CD4-positive, alpha-beta T cell treated with Interleukin-15 for 4 hours (primary cell): ENCODE results near the gene TMEM255B.

Source experiments
- DNase-seq: peaks from one replicate; pipeline ENCODE4 v3.0.0-alpha.2; 2020; ENCODE audit warnings: low spot score

The TMEM255B gene

DNA sequence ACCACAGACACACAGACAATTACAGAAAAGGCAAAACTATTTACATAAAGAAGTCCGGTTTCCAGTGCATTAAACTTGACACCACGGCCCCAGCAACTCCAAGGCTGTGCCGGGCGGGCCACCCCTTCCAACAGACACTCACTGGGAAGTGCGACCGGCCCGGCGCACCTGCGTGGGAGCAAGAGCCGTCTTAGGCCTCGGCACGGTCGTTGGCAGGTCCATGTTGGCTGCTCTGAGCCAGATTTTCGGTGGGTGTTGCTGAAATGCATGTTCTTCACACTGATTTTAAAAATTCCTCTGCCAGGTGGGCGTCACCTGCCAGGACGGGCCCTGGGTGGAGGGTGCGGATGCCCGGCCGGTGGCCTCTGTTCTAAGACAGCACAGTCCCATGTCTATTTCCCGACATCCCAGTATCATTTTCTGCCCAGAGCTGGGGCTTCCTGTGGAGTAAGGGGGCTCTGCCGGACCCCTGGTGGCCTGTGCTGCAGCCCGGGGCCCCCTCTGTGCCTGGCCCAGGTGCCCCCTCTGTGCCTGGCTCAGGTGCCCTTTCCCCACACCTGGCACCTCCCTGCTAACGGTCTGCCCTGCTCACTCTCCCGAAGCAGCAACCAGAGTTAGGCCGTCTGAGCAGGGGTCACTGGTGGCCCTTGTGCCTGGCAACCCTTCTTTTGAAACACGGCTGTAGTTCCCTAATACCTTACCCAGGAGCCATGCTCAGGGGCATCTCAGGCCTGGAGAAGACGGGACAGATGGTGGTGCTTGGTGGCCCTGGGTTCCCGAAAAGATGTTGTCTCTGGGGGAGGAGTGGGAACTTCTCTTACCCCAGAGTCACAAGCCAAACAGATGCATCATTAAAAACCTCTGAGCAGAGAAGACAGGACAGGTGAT lies 9.2 kb downstream of the TMEM255B start:
- no peak for DNase-seq

DNA sequence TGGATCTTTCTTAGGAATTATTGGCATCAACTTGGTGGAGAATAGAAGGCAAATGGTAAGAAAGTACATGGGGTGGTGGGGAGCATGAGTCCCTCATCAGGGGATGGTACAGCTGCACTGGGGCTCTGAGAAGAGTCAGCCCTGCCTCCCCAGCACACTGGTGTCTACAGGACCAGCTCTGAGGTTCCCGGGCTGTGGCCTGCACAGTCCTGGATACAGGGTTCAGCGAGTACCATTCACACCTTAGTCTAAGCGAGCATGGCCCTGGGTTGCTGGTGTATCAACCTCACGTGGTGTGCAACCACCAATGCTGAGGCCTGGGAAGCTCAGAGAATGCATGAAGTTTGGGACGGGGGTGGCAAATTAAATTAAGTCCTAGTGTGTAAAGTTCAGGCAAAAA lies 10.1 kb downstream of the TMEM255B start:
- DNase-seq = no peak

DNA sequence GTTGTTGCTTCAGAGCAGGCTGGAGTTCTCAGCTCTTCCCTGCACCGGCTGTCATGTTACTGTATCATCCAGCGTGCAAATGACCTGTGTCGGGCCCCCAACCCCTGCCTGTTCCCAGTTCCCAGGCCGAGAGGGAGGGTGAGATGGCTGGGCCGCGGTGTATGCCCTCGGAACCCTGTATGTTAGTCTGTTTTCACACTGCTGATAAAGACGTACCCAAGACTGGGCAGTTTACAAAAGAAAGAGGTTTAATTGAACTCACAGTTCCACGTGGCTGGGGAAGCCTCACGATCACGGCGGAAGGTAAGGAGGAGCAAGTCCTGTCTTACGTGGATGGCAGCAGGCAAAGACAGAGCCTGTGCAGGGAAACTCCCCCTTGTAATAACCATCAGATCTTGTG lies 10.9 kb downstream of the TMEM255B start:
- DNase-seq = no peak

DNA sequence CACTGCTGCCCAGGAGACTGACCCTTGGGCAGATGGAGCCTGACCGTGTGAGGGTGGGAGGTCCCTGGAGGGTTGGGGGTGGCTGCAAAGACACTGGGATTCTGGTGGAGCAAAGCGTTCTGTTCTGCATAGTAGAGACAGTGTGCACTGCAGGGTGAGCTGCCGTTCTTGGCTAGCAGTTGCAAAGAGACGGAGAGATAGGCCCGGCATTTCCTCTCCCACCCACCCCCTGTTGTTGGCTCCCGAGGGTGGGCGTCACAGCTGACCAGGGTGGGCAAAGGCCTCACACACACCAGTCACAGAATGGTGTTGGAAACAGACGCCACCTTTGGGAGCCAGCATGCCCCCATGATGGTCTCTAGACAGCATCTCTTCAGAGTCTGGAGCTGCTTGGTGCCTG lies 11.4 kb downstream of the TMEM255B start:
- no peak for DNase-seq

DNA sequence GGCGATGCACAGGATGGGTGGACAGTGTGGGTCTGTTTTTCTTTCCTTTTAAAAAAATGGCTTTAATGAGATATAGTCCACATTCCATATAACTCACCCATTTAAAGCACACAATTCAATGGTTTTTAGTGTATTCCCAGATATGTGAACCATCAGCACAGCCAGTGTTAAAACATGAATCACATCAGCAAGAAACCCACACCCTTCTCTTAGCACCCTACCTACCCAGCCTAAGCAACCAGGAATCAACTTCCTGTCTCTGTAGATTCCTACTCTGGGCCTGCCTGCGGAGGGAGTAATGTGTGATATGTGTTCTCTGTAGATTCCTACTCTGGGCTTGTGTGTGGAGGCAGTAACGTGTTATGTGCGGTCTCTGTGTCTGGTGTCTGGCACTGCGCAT lies 11.9 kb downstream of the TMEM255B start:
- no peak for DNase-seq

DNA sequence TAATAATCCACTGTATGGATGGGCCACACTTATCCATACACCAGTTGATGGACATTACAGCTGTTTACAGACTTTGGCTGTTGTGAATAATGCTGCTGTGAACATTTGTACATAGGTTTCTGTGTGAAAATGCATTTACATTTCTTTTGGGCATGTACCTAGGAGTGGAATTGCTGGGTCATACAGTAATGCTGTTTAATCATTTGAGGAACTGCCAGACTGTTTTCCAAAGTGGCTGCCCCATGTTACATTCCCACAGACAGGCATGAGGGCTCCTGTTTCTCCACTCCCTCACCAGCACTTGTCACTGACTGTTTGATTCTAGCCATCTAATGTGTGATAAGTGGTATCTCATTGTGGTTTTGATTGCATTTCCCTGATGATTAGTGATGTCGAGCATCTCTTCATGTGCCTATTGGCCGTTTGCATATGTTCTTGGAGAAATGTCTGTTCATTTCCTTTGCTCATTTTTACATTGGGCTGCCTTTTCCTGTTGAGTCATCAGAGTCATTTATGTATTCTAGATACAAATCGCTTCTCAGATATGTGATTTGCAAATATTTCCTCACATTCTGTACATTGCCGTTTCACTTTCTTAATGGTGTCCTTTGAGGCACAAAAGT lies 12.8 kb downstream of the TMEM255B start:
- peak; percentile 7 for DNase-seq

DNA sequence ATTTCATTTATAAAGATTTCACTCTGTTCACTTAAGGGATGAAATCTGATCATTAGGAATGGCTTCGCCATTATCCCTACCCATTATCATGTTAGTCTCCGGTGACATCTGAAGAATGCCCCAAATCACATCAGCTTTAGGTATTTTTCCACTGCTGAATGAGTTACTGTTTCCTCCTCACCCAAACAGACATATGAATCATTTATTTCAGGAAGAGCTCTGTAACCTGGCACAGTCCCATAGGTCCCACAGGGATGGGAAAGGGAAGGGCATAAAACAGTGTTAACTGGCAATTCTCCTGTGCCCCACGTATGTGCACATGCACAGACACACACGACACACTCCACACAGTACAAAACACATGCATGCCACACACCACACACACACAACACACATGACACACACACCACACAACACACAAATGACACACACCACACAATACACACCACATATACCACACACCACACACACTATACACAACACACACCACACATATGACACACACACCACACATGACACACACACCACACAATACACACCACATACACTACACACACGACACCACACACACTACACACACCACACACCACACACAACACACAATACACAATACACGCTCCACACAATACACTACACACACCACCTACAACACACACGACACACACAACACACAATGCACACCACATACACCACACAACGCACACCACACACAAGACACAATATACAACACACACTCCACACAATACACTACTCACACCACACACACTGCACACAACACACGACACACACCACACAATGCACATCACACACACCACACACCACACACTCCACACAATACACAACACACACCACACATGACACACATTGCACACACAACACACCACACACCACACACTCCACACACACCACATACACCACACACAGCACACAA lies 15.4 kb downstream of the TMEM255B start:
- DNase-seq = no peak

DNA sequence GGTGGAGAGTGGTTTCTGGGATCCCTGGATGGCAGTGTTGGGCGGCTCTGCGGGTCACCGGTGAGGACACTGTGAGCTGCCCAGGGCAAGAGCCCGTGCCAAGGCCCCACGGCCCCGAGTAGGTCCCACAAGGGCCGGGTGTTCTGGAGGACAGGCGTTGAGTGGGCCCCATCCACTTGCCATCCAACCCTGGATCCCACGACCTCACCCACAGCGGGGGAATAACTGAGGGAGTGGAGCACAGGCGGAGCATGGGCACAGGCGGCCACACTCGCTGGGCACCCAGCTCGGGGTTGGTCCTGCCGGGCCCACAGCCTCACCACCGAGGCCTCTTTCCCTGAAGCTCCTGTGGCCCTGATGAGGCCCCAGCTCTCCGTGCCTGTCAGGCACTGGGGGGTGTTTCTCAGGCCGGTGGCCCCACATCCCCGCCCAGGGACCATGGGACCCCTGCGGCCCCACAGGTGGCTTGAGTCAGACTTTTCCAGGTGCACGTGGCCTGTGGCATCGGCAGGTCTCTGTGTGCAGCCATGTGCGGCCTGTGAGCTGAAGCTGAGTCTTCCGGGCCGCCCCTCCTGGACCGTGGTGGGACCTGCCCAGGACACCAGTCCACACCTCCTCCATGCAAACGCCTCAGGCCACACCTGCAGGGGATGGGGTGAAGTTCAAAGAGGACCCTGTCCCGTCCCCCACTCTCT lies 16.6 kb downstream of the TMEM255B start:
- DNase-seq = no peak

DNA sequence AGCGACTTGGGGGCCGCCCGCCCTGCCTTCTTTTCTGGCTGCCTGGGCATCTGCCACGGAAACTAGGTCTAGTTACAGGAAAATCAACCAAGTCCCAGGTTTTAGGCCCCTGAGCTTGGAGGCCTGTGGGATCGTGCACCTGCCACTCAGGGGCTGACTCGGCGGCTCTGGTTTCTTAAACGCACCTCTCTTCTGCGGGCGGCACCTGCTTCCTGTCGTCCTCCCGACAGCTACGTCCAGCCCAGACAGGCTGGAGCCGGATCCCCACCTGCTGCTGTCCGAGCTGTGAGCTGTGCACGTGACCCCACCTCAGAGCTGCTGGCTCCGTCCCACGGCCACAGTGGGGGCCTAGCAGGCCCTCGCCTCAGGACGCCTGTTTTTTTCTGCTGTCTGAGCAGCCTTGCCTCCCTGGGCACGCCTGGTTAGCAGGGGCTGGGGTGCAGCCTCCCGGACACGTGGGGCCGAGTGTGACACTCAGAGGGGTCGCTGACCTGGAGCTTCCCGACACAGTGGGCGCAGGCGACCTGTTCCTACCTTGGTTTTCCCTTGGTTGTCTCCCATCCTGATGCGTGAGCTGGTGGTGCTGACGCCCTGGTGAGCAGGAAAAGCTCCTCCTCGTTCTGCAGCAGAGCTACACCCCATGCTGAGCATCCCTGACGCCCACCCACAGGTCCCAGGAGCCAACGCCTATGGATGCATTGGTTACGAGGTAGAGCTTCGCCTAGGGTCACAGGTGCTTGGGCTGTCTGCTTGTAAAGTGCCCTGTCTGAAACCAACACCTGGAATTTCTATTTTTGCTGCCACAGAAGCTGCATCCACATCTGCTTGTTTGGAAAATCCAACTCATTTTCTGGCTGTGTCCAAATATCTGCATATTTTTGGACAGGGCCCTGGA lies 17.5 kb downstream of the TMEM255B start:
- DNase-seq = no peak

DNA sequence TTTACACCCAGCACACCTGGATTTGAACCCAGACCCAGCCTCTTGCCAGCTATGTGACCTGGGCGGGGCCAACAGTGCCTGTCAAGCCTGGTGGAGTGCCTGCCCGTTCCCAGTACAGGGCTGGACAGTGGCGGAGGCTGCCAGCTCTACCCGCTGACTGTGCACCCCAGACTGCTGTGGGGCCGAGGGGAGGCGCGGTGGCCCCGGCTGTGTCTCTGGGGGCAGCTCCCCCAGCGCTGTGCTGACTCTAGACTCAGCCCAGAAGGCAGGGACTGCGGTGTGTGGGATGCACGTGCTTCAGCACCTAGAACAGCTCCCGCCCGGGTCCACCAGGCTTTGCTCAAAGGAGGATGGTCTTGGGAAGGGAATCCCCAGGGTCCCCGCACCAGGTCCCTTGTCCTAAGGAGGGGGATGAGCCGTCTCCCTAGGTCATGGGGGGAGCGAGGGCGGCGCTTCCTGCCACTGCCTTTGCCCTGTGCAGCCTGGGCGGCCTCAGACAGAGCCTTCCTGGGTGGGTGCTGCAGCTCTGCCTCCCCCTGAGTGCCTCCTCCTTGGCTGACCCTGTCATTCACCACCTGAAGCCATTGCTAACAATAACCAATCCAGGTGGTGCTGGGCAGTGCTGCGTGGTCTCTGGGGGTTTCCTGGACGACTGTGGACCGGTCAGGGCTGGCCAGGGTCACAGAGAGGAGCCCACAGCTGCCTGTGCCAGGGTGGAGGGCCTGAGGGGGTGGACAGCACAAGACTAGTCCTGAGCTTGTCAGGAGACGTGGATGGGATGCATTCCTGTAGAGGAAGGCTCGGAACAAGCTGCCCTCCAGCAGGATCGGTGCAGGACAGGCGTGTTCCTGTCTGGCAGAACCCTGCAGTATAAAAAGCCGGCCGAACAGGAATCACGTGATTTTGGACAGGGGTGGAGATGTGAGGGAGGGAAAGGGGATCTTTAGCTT lies 18.6 kb downstream of the TMEM255B start:
- no peak for DNase-seq

DNA sequence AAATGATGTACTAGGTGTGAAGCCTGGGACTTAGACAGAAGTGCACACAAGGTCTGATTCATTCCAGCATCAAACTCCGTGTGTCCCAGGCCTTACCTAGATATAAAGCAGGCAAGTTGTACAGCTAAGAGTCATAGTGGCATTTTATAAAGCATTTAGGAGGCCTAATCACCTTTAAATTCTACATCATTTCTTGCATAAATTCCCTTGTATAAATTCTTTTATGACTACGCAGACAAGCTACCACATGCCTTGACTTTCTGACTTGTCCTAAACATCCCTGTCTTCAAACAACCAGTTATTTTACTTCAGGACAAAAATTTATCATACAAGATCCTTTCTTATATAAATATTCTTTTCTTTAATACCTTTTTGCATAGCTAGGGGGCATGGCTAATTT lies 22.5 kb downstream of the TMEM255B start:
- DNase-seq = no peak

DNA sequence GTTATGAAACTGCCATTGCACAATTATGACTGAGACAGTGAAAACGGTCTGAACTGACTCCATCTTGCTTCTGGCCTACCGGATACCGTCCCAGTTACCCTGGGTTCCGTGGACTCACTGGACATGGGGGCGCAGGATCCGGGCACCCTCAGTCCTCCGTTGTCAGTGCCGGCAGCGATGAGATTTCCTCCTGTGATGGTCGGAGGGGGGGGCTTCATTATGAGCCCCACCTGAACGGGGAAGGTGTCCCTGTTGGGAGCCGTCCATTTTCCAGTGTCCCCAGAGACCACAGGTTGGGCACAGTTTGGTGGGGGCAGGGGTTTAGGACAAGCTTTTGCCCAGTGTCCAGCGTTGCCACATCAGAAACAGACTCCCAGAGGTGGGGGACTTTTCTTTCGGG lies 23.4 kb downstream of the TMEM255B start:
- no peak for DNase-seq

DNA sequence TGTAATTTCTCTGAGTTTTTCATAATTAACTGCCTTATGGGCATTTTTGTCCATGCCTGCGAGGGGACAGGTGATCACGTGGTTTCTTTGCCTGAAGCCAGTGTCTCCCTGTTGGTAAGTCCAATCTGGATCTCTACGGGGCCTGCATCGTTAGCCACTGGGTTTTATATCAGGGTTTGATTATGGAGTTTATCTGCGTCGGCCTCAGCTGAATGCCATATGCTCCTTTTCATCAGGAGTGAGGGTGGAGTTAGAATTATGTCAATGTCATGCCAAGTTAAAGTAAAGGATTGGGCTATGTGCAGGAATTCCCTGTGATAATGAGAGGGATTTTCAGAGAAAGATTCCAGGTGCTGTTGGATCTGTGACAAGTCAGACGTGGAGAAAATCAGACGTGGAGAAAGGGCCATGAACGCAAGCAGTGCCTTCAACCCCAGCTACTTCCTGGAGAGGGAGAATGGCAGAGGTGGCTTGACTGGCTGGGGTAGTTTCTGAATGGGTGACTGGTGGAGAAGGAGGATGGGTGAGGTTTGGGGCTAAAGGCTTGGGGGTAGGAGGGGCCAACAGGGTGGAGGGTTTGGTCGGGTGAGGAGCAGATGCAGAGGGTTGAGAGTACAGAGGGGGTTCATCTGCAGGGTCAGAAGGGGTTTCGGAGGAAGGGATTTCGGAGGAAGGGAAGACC lies 24.3 kb downstream of the TMEM255B start:
- DNase-seq = no peak

DNA sequence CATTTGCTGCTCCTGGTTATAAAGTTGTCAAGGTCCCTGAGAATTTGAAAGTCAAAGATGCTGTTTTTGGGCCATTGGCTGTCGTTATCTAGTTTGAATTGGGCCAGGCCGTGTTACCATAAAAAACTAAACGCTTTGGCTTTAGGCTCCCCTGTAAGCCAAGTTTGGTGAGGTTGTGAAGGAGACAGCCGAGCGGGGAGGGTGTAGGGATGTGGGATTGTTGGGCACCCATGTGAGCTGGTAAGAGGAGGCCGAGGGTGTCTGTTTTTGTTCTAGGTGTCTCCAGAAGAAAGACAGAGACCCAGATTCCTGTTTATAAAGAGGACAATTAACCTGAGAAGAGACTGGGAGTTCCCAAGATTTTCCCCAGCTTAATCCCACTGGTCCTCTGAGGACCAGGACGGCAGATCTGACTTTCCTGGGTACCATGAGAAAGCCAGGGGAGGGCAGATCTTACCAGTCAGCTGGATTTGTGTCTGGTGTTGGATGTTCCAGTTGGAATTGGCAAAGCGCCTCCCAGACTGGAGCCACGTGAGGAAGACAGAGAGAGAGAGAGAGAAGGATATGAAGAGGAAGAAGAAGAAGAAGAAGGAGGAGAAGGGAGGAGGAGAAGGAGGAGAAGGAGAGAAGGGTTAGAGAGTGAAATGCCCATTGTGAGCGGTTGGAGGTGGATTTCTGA lies 25.1 kb downstream of the TMEM255B start:
- DNase-seq = no peak

DNA sequence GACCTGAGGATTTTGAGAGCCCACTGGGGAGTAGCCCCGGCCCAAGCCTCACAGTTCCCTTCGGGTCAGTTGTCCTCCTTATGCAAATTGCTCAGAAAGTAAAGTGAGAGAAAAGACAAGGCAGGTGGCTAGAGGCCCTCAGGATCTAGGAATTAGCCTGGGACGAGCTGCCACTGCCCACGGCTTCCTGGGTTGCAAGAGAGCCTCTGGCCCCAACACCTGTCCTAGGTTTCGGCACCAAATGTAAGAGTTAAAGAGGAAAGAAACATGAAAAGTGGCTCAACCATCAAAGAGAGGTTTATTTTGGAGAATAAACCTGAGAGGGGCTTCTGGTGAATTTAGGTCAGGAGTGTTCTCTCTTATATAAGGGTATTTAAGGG lies 25.6 kb downstream of the TMEM255B start:
- DNase-seq = no peak

DNA sequence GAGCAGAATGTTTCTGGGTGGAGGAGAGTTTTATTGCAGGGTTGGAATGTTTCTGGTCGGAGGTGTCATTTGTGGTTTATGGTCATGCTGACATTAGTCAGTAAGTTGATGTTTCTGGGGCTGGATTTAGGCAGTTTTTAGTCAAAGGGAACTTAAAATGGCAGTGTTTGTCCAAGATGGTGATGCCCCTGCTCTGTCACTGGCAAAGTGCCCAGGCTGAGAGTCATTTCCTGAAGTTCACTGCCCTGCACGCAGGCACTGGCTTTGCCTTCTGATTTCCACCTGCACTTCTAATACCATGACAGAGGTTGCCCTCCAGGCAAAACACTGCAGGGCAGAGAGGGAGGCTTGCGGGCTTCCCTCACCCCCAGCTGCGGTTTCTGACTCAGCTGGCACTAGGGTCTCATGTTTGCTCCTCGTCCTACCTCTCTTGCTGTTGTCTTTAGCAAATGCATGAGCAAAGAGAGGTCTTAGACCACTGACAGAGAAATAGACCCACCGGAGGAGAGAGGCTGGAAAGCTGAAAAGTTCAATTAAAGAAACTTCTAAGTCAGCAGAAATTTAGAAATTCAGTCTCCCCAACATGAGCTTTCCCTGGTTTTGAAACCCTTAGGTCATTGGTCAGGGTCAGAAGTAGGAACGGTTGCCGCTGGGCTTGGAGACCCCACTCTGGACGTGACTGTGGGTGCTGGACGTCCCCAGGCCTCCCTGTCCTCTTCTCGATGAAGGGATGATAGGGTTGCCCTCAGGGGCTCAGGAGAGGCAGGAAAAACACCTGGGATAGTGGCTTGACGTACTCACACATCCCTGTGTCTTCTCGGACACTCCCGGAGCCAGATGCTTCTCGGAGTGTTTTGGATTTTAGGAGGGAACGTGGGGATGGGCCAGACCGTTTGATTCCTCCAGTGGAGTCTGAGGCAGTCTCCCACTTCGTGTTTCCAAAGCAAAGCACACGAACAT lies 26.3 kb downstream of the TMEM255B start:
- DNase-seq = no peak

DNA sequence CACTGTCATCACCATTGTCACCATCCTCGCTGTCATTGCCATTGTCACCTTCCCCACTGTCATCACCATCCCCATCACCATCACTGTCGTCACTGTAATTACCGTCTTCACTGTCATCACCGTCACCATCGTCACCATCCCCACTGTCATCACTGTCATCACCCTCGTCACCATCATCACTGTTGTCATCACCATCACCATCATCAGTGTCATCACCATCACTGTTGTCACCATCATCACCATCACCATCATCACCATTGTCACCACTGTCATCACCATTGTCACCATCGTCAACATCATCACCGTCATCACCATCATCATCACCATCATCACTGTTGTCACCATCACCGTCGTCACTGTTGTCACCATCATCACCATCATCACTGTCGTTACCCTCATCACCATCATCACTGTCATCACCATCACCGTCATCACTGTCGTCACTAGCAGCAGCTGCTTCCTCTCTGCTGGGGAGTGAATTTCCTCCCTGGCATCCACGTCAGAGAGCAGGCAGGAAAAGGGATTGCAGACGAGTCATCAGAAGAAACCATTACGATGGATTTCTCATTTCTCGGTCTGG lies 27.3 kb downstream of the TMEM255B start:
- no peak for DNase-seq
